ENCODE data around the gene CDKN2A. TPM values are rescaled to one million over a fixed set of nuclear protein-coding genes. Genes with fewer than 3 reads are reported as not detected.

CDKN2A gene
- total and polyA plus RNA-seq, 2 donors (not counting 1 experiment from before 2014, with no cell fraction given), result 6.4 to 11.7 TPM

DNA sequence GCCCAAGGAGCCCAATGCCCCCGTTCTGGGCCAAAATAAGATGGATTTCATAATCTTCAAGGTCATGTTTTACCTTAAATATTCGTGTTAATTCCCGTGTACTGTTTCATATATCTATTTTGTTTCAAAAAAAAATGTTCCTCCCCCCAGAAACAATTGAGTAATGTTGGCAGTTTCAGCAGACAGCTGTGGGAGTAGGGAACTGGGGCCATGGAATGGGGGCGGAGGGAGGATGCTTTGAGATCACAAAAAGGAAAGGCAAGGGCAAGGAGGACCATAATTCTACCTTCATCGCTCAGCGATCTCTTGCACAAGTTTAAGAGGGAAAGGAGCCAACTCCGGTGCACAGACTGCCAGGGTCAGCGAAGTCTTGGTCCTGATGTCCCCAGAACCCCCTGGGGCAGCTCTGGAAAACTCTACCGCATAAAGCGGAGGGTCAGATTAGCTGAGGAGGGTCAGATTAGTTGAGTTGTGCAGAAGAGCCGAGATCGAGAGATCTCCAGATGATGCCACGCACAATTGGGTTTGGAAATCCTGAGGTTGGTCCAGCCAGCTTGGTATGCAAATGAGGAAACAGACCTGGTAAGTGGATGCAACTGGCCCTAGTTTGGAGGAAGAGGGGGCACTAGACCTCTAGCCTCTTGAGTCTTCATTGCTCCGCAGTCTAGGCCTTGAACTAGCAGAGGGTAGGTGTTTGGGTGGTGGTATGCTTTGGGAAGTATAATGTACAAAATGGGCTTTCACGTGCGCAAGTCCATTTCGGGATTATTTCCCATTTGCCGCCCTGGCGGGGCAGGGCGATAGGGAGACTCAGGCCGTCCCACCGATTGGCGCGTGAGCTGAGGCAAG is 24.0 kb downstream of the CDKN2A start:
- ChIA-PET POLR2A (no interaction called here), CTCF (interaction anchor here (1.2 to 5.4 kb wide), 4 partner anchors 13 to 157 kb away, joined by 4 to 43 read pairs (median 9); partner anchors contain the start of genes CDKN2A, CDKN2B and CDKN2B-AS1)
- no peak for ATAC-seq (ENCODE audit: low read depth)
- Histone ChIP-seq H3K27ac (ENCODE audit: low read length in 2 of 2) (no peak overlapping the region), H3K79me2 (ENCODE audit: control insufficient read depth, insufficient read depth, low read length) (no peaks in the 10 kb centered on the region), H3K4me2 (replicated peaks; ENCODE audit: low read depth, low read length, poor library complexity, severe bottlenecking) (no peak overlapping the region), H3K4me1 (ENCODE audit: control insufficient read depth in 2 of 2, insufficient read depth in 2 of 2, low read length in 2 of 2) (peaks cover 28 to 46% of the 10 kb centered on the region in 2 donors), H3K4me3 (ENCODE audit: control extremely low read depth in 1 of 5, extremely low read depth in 1 of 5, insufficient read depth in 1 of 5, low read depth in 2 of 5, low read length in 4 of 5) (no peak overlapping the region), H2AFZ (ENCODE audit: insufficient read depth, low read depth, low read length, poor library complexity, severe bottlenecking) (no peak overlapping the region), H3K9ac (ENCODE audit: low read length) (no peak overlapping the region), H3K9me3 (ENCODE audit: control extremely low read depth in 1 of 3, control insufficient read depth in 2 of 3, insufficient read depth in 1 of 3, low read length in 2 of 3) (peaks cover 4 to 71% (median 40%) of the 10 kb centered on the region in 3 donors), H3K36me3 (replicated peaks in 1 of 2; ENCODE audit: control extremely low read depth in 1 of 2, control insufficient read depth in 1 of 2, extremely low read depth in 1 of 2, insufficient read depth in 2 of 2, low read length in 1 of 2) (no peaks in the 10 kb centered on the region), H4K20me1 (ENCODE audit: control insufficient read depth, insufficient read depth, low read length, poor library complexity, severe bottlenecking) (no peaks in the 10 kb centered on the region), H3K27me3 (replicated peaks in 1 of 4; ENCODE audit: control extremely low read depth in 1 of 4, control insufficient read depth in 3 of 4, insufficient read depth in 4 of 4, low read length in 3 of 4) (peaks cover 3 to 97% (median 83%) of the 10 kb centered on the region in 4 experiments)
- WGBS (ENCODE audit: insufficient coverage), result 29% methylated on average over 20 of the region's 24 CpGs
- TF ChIP-seq, protein P1, sequence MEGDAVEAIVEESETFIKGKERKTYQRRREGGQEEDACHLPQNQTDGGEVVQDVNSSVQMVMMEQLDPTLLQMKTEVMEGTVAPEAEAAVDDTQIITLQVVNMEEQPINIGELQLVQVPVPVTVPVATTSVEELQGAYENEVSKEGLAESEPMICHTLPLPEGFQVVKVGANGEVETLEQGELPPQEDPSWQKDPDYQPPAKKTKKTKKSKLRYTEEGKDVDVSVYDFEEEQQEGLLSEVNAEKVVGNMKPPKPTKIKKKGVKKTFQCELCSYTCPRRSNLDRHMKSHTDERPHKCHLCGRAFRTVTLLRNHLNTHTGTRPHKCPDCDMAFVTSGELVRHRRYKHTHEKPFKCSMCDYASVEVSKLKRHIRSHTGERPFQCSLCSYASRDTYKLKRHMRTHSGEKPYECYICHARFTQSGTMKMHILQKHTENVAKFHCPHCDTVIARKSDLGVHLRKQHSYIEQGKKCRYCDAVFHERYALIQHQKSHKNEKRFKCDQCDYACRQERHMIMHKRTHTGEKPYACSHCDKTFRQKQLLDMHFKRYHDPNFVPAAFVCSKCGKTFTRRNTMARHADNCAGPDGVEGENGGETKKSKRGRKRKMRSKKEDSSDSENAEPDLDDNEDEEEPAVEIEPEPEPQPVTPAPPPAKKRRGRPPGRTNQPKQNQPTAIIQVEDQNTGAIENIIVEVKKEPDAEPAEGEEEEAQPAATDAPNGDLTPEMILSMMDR (IDR thresholded peaks at IDR 0.05), result no peak
- TF ChIP-seq EZH2 (IDR thresholded peaks at IDR 0.05; ENCODE audit: borderline replicate concordance, insufficient read depth, low read depth, low read length, poor library complexity, severe bottlenecking), result no peak
- DNase-seq, result peak; percentile 26
- Mint-ChIP-seq H3K27me3 (peaks cover 87% of the 10 kb centered on the region), H3K27ac (no peak overlapping the region), H3K4me1 (peaks cover 30% of the 10 kb centered on the region), H3K9me3 (ENCODE audit: insufficient read depth) (peaks cover 7% of the 10 kb centered on the region), H3K4me3 (no peak overlapping the region)
- intact Hi-C loops (cut with micrococcal nuclease), result no loop called here
